GM23248 (cell line): ENCODE results near the gene LHX1.

Experiments
- EZH2 ChIP-seq: fragments of 200-600 bp; sonication (generic); IDR thresholded peaks from 2 replicates; pipeline ENCODE4 v1.6.1; 2018; ENCODE audit warnings: antibody characterized with exemption, mild to moderate bottlenecking; ENCODE audit not compliant: insufficient read depth, poor library complexity, severe bottlenecking
- EZH2phosphoT487 ChIP-seq: fragments of 200-600 bp; sonication (generic); IDR thresholded peaks from 2 replicates; pipeline ENCODE4 v1.6.1; 2018; ENCODE audit warnings: antibody characterized with exemption, moderate library complexity, mild to moderate bottlenecking, low read depth; ENCODE audit not compliant: insufficient read depth

DNA sequence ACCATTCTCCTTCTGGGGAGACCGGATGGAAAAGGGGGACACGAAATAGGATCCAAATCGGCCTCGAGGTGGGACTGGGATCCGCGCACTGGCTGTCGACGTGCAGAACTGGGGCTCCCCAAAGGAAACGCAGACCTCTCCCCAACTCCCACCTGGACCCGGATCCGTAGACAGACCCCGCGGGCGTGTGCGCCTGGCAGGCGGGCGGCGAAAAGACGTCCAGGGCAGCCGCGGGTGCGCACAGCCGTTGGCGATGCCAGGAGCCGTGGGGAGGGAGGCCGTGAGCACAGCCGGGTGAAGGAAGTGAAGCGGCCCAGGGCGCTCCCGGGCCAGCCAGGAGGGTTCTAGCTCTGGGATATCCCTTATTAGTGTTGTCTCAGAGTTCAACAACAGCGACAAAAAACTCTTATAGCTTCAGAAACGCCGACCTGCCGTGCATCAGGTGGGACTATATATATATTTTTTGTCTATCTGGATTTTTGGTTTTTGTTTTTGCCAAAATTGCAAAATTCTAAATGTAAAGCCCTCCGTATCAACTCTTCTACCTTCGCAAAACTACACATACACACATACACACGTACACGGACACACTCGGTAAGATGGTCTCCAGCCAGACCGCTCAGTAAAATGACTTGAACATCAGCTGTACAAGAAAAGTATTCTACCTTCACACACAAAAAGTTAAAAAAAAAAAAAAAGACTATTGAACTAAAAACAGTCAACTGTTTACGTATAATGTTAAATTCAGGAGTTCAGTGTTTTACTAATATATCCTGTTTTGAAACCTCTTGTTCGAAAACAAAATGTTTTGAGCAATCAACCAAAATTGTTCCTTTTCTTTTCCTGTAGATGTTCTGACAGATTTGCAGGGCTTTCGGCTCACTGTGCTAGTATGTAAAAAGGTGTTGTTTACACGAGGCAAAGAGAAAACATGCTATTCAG lies 6.2 kb downstream of the LHX1 start:
- peak; percentile 68 for TF ChIP-seq EZH2
- 0 out of 2 replicates have a peak, but pooled peaks have one; percentile 82 for TF ChIP-seq EZH2phosphoT487
